ENCODE data around the gene LRRC3.

Gene LRRC3

DNA sequence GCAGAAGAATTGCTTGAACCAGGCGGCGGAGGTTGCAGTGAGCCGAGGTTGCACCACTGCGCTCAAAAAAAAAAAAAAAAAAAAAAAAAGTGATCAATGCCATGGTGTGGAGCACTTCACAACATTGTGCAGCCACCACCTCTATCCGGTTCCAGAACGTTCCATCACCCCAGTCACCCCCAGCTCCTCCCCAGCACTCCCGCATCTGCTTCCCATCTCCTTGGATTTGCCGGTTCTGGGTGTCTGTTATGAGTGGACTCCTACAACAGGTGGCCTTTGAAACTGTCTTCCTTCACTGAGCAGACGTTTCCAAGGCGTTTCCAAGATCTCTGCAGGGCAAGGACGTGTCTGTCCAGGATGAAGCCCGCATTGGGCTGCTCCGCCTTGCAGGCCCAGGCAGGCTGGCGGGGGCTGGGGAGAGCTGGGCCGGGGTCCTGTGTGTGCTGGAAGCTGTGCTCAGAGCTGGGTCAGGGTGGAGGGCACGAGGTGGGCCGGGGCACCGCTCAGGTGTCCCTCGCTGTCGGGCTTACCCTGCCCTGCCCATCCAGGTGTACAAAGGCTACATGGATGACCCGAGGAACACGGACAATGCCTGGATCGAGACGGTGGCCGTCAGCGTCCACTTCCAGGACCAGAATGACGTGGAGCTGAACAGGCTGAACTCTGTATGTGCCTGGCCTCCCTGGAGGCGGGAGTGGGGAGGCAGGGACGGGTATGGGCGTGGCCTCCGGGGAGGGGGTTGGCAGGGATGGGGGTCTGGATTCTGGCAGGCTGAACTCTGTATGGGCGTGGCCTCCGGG lies 14.9 kb upstream of the LRRC3 start:
- DNase-seq, result no peak

DNA sequence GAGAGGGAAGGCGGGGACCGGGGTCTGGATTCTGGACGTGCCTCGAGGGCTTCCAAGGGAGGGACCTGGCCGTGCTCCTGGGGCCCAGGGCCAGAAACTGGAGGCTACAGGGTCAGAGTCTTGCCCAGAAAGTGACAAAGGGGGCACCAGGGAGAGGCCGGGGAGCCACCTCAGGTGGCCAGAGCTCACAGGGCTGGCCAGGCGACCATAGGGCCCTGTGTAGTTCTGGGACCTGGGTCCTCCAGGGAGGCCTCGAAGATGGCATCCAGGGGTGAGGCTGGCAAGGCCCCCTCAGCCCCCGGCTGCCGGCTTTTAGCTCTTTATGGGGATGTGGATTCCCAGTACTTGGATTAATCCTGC lies 14.3 kb upstream of the LRRC3 start:
- no peak for DNase-seq

DNA sequence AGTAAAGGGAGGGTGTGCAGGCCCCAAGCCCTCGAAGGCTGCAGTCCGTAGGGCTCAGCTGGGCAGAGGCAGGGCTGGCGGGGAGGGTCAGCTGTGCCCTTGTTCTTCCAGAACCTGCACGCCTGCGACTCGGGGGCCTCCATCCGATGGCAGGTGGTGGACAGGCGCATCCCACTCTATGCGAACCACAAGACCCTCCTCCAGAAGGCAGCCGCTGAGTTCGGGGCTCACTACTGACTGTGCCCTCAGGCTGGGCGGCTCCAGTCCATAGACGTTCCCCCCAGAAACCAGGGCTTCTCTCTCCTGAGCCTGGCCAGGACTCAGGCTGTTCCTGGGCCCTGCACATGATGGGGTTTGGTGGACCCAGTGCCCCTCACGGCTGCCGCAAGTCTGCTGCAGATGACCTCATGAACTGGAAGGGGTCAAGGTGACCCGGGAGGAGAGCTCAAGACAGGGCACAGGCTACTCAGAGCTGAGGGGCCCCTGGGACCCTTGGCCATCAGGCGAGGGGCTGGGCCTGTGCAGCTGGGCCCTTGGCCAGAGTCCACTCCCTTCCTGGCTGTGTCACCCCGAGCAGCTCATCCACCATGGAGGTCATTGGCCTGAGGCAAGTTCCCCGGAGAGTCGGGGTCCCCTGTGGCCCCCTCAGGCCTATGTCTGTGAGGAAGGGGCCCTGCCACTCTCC lies 13.6 kb upstream of the LRRC3 start:
- no peak for DNase-seq

DNA sequence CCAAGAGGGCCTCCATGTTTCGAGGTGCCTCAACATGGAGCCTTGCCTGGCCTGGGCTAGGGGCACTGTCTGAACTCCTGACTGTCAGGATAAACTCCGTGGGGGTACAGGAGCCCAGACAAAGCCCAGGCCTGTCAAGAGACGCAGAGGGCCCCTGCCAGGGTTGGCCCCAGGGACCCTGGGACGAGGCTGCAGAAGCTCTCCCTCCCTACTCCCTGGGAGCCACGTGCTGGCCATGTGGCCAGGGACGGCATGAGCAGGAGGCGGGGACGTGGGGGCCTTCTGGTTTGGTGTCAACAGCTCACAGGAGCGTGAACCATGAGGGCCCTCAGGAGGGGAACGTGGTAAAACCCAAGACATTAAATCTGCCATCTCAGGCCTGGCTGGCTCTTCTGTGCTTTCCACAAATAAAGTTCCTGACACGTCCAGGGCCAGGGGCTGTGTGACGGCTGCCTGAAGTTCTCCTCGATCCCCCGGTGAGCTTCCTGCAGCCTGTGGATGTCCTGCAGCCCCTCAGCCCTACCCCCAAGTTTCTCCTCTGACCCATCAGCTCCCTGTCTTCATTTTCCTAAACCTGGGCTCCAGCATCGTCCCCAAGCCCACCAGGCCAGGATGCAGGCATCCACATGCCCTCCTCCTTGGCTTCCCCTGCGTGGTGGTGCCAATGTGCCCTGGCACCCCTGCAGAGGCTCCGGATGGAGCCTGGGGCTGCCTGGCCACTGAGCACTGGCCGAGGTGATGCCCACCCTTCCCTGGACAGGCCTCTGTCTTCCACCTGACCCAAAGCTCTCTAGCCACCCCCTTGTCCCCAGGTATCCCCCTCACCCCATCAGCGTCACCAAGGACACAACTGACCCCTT lies 12.8 kb upstream of the LRRC3 start:
- no peak for DNase-seq

DNA sequence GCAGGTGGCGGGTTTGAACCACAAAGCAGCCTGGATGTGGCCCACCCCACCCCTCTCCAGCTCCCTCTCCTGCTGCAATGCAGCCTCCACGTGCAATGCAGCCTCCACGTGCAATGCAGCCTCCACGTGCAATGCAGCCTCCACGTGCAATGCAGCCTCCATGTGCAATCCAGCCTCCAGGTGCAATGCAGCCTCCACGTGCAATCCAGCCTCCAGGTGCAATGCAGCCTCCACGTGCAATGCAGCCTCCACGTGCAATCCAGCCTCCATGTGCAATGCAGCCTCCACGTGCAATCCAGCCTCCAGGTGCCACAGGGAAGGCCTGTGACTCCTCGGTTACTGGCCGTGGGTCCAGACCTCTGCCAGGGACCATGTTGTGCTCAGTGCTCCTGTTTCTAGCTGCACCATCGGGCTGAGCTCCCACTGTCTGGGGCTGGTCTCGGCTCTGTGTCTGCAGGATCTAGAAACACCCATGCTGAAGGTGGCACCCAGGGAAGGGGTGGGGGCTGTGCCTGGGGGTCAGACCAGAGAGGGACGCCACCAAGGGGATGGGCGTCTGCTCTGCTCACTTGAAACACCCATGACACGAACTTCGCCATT lies 11.9 kb upstream of the LRRC3 start:
- DNase-seq, result no peak

DNA sequence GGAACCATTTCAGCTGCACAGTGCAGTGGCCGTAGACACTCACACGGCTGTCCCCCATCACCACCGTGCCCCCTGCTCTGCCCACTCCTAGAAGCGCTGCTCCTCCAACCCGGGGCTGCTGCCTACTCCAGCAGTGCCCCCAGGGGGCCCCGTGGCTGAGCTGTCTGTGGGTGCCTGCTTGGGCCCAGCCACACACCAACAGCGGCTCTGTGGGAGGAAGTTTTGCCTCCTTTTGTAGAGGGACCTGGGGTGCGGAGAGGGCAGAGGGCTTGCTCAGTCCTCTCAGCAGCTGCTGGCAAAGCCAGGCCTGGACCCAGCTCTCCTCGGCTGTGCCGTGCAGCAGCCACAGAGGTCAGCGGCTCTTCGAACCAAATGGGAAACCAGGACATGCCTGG lies 11.4 kb upstream of the LRRC3 start:
- no peak for DNase-seq

DNA sequence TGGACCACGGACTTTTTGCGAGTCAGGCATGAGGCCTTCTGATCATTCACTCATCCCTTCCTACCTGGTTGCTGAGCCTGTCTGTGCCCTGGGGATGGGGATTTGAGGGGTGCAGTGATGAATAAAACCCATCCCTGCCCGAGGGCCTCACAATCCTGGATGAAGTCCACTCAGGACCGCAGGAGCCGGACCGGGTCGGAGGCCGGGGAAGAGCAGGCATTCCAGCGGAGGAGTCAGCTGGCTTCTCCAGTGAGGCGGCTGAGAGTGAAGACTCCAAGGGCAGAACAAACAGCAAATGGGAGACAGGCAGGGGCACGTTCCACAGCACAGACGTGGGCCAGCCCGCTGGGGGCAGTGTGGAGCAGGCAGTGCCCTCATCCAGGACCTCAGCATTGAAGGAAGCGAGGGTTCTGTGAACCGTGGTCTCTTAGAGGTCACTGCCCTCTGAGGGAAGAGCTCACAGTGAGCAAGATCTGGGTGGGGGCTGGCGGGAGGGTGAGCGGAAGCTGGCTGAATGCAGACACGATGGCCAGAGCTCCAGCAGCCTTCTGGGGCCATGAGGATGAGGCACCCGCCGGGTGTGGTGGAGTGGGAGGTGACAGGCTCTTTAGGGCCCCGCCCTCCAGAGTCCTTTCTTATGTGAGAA lies 10.9 kb upstream of the LRRC3 start:
- DNase-seq, result no peak

DNA sequence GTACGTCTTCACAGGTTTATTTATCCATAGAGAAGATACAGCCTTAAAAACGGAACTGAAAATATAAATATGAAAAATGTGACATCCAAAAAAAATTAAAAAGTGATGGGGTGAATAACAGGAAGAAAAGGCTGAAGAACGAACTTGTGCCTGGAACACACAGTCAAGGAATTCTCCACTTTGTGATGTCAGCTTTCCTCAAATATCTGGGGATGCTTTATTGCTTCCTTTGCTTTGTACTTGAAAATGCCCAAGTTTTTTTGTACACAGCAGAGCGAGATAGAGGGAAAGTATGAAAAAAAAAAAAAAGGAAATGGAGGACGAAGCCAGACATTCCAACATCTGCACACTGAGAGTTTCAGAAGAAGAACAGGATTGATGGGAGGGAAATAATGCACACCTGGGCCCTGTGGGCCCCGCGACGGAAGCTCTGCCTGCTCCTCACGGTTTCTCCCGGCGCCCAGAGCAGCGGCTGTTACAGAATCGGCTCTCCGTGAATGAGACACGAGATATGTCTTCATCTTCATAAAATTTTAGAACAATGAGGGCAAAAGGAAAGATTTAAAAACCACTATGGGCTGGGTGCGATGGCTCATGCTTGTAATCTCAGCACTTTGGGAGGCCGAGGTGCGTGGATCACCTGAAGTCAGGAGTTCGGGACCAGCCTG lies 10.0 kb upstream of the LRRC3 start:
- DNase-seq, result no peak

DNA sequence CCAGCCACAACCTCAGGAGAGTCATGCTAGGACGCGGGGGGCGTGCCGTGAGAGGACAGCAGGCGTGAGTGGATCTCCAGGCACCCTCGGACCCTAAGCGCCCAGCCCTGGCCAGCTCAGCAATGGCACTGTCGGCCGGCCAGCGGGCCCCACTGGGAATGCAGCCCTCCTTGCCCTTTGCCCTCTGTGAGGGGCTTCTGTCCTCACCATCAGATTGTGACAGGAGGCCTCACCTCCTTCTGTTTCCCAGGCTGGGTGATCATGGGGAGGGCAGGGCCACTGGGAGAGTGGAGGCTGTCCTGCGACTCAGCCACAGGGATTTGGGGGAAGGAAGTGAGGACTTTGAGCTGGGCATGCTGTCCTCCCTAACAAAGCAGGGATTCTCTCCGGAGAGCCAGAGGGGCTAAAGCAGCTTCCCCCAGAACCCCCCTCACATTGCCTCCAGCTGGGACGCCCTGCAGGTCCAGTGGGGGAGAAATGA lies 6.6 kb upstream of the LRRC3 start:
- DNase-seq, result no peak

DNA sequence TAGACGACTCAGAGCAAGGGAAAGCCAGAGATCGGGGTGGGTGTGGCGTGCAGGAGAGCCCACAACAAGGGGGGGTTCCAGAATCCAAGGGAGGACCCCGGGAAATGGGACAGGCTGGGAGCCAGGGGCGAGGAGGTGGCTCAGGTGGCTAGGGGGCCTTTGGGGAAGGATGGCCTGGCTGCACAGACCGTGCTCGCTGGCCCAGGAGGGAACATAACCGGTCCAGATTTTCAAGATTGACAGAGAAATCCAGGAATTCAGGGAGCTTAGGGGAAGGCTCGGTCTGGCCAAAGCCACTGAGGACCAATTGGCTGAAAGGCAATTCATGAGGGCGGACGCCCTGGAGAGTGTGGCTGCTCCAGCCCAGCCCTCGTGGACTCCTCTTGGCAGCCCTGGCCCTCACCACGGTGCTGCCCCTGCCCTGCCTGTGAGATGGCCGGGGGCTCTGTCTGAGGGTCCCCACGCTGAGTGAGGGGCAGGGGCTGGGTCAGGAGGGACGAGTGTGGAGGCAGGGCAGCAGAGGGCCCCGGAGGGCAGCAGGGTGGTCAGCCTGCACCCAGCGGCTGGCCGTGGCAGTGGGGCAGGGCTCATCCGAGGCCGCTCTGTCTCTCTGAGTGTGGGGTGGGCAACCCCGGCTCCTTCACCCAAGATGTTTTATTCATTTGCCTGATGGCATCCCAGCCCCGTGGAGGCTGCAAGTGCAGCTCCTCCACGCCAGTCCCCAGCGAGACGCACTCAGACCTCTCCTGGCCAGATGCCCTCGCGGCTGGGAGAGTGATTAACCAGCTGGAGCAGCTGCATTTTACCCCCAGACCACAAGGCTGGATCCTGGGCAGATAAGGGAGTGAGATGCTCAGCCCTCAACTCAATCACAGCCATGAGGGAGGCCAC lies 5.6 kb upstream of the LRRC3 start:
- DNase-seq, result no peak

DNA sequence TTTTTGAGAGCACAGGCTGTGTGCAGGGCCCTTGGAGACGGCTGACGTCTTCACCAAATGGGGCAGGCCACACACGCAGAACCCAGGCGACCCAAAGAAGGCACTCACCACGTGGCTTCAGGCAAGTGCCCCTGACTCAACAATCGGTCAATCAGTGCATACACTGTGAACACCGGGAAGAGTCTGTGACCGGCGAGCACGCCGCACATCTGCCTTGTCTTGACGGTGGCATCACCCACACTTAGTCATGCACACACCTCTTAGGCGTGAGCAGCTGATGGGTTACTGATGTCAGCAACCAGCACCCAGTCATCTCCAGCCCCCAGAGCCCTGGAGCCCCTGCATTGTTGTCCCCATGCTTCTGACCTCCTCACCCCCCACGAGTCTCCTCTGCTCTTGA lies 4.9 kb upstream of the LRRC3 start:
- no peak for DNase-seq

DNA sequence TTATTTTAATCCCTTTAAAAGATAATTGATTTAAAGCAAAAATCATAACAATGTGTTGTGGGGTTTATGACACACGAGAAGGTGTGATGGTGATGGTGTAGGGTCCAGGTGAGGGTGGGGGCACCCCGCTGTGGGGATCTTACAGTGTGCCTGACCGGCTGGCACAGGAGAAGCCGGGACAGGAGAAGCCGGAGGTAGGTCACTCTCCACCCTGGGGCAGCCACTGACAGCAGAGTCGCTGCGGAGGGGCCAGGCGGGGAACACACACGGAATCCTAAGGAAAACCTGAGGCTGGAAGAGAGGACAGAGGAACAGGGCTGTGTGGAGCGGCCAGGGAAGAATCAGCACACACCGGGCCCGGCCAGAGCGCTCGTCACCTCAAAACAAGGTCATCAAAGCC lies 4.3 kb upstream of the LRRC3 start:
- no peak for DNase-seq

DNA sequence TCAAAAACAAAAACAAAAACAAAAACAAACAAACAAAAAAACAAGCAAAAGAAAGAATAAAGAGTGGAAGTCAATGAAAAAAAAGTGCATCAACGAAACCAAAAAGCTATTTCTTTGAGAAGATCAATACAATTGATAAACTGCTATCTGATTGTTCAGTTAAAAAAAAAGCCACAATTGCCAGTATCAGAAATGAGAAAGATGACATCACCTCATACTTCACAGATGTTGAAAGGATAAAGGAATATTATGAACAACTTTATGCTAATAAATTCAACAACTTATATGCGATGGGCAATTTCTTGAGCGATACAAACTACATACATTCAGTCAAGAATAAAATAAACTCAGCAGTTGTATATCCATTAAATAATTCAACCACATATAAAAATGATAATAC lies 2.2 kb upstream of the LRRC3 start:
- DNase-seq, result no peak

DNA sequence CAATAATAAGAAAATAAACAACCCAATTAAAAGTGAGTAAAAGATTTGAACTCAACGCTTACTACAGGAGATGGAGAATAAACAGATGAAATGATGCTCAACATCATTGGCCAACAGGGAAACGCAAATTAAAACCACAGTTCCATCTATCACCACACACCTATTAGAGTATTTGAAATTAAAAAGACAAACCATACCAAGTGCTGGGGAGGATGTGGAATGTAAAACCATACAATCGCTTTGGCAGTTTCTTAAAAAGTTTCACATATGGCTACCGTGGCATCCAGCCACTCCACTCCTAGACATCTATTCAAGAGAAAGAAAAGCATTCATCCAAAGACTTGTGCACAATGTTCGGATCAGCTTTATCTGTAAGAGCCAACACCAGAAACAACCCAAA lies 1.3 kb upstream of the LRRC3 start:
- DNase-seq, result no peak

DNA sequence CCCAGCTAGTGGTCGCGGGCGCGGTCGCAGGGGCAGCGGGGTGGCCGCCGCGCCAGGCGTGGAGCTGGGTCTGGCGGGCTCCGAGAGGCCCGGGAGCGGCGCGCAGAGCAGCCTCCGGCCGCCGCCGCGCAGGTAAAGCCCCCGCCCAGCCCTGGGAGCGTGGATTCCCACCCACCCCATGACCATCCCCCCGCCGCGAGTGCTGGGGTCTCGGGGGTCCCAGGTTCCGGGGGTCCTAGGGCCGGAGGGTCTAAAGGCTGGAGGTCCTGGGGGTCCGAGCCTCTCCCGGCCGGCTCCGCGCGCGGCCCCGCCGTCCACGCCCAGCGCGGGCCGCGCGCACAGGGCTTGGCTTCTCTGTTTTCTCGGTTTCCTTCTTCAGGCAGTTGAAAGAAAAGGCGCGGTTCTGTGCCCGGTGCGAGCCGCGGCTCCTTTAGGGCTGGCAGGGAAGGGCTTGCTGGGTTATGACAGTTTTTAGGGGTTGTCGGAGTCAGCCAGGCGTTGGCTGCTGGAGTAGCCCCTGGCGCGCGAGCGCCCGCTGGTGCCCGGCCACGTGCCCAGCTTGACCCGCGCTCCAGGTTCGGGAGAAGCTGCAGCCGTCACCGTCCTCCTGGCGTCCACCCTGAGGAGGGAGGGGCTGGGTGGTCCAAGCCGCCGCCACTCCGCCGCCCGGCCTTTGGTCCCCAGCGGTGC lies 359 bp downstream of the LRRC3 start:
- no peak for DNase-seq

DNA sequence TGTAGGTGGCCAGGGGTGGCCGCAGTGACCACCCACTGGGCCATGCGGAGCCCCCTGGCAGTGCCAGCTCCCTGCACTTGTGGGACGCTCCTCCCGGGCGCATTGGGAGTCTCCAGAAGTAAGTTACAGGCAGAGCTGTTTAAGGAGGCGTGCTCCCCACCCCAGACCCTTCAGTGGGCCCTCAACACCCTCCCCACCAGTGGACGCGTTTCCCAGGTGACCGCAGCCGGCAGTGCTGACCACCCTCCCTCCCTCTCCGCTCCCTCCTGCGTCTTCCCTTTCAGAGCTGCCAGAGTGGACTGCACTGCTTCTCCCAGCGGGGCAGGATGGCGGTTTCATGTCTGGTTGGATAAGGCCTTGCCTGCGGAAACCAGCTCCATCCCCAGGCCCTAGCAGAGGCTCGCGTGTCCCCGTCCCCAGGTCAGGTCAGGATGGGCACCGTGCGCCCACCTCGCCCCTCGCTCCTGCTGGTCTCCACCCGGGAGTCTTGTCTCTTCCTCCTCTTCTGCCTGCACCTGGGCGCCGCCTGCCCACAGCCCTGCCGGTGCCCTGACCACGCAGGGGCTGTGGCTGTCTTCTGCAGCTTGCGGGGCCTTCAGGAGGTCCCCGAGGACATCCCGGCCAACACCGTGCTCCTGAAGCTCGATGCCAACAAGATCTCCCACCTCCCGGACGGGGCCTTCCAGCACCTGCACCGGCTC lies 1.1 kb downstream of the LRRC3 start:
- no peak for DNase-seq

DNA sequence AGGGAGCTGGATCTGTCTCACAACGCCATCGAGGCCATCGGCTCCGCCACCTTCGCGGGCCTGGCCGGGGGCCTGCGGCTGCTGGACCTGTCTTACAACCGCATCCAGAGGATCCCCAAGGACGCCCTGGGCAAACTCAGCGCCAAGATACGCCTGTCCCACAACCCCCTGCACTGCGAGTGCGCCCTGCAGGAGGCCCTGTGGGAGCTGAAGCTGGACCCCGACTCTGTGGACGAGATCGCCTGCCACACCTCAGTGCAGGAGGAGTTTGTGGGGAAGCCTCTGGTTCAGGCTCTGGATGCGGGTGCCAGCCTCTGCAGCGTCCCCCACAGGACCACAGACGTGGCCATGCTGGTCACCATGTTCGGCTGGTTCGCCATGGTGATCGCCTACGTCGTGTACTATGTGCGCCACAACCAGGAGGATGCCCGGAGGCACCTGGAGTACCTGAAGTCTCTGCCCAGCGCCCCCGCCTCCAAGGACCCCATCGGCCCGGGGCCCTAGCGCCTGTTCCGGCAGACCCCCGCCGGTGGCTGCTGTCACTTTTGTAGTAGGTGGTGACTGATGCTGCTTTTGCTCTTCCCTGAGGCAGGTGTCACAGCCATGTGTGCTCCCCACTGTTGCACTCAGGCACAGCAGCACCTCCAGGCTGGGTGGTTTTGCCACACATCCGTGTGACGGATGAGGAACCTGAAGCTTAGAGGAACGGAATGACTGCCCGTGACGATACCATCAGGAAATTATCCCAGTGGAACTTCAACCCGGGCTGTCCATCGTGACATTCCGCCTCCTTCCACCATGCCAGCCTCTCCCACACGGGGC lies 1.8 kb downstream of the LRRC3 start:
- DNase-seq, result no peak

DNA sequence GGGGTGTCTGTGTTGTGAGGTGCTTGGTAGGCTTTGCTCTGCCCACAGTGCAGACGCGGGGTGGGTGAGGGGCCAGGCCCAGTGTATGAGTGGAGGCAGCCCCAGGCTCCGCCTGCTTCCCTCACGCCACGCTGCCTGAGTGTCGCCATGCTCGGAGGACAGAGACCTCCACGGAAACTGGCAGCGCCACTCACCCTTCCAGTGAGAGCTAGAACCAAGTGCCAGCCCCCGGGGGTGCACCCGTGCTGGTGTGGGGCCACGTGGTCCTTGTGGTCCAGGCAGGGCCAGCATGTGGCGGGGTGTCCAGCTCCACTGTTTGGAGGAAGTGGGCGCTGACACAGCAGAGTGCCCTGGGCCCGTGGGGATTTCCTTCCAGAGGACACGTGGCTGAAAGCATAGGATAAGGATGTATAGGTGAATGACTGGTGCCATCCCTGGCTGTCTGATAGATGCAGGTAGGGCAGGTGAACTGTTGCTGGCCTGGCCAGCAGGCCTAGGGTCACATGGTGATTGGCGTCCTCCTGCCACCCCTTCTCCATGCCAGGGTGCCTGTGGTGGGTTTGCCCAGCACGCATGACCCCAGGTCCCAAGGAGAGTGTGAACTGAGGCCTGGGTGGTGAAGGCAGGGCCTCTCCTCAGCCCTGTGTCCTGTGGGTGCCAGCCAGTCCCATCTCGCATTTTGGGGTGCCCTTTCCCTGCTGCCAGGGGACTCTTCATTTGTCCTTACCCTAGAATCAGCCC lies 3.8 kb downstream of the LRRC3 start:
- no peak for DNase-seq
